ENCODE results near the gene ZNF41. TPM values are rescaled to one million over a fixed set of nuclear protein-coding genes. Genes with fewer than 3 reads are reported as not detected.

Gene ZNF41
- 1 to 10 TPM; 6.0 to 8.2 (median 6.7) TPM for total RNA-seq (2021; fragmentation: NEBNext Ultra II Directional; extraction: Animal tissue kit (Norgen Biotek cat#: 25700))
- long read RNA-seq, full-length matches to known transcripts = 1 of 5 reads
- long read RNA-seq, partial matches to known transcripts = 0 of 5 reads
- long read RNA-seq, other reads (novel, unspliced or antisense) = 4 of 5 reads

- peaks cover 4% of the 10 kb centered on the region; the same call in 1 of the 2 replicates for H3K27me3 Mint-ChIP-seq (ENCODE audit: insufficient read depth)
- DNase-seq = peak; percentile 70
- H3K27ac Mint-ChIP-seq = peak within 1 kb of the TSS; percentile 96
- no peak for TF ChIP-seq CTCF (IDR thresholded peaks at IDR 0.05)
- no peaks in the 10 kb centered on the region; the same call in 1 of the 2 replicates for H3K36me3 Mint-ChIP-seq (ENCODE audit: low read depth)
- peaks cover 42% of the 10 kb centered on the region for H3K4me1 Mint-ChIP-seq (ENCODE audit: low read depth)
- no peaks in the 10 kb centered on the region for H3K9me3 Mint-ChIP-seq
- peak within 1 kb of the TSS; percentile 90 for H3K4me3 Mint-ChIP-seq
These were observed at the start of gene ZNF41 for GRCh38 chrX:47482512-47483305. TSS of gene ZNF41 (minus strand) at chrX:47483222. CDS start at chrX:47467481, 15,741 bp downstream.

- Mint-ChIP-seq H3K36me3 (ENCODE audit: low read depth) (no peaks in the 10 kb centered on the region), H3K9me3 (no peaks in the 10 kb centered on the region)
These were observed 47.0 kb upstream of the ZNF41 start for GRCh38 chrX:47530049-47530448.

GRCh38 chrX:47529548-47529947 lies 46.5 kb upstream of the ZNF41 start:
- Mint-ChIP-seq H3K27ac (no peak overlapping the region), H3K4me3 (no peak overlapping the region), H3K4me1 (ENCODE audit: low read depth) (no peaks in the 10 kb centered on the region), H3K9me3 (no peaks in the 10 kb centered on the region), H3K36me3 (ENCODE audit: low read depth) (no peaks in the 10 kb centered on the region), H3K27me3 (ENCODE audit: insufficient read depth) (no peaks in the 10 kb centered on the region; the same call in 1 of the 2 replicates)
- TF ChIP-seq CTCF (IDR thresholded peaks at IDR 0.05) = no peak
- DNase-seq = no peak

More at GRCh38 chrX:47530049-47530448, 47.0 kb upstream of the ZNF41 start:
- no peaks in the 10 kb centered on the region for H3K4me1 Mint-ChIP-seq (ENCODE audit: low read depth)
- H3K27me3 Mint-ChIP-seq (ENCODE audit: insufficient read depth) = no peaks in the 10 kb centered on the region; the same call in 1 of the 2 replicates
- no peak overlapping the region for H3K4me3 Mint-ChIP-seq
- no peak overlapping the region for H3K27ac Mint-ChIP-seq
- TF ChIP-seq CTCF (IDR thresholded peaks at IDR 0.05) = no peak
- DNase-seq = no peak

- Mint-ChIP-seq H3K36me3 (ENCODE audit: low read depth) (no peaks in the 10 kb centered on the region), H3K27ac (no peak overlapping the region), H3K9me3 (no peaks in the 10 kb centered on the region), H3K4me3 (peak overlapping the region; percentile 85), H3K27me3 (ENCODE audit: insufficient read depth) (no peaks in the 10 kb centered on the region), H3K4me1 (ENCODE audit: low read depth) (0 out of 2 replicates have a peak, but pooled peaks cover 4% of the 10 kb centered on the region)
- TF ChIP-seq CTCF (IDR thresholded peaks at IDR 0.05) = peak; percentile 50
- DNase-seq = no peak
These were observed 40.7 kb upstream of the ZNF41 start for GRCh38 chrX:47523713-47524166.

GRCh38 chrX:47523297-47523696 lies 40.3 kb upstream of the ZNF41 start:
- Mint-ChIP-seq H3K27ac (no peak overlapping the region), H3K4me1 (ENCODE audit: low read depth) (0 out of 2 replicates have a peak, but pooled peaks cover 4% of the 10 kb centered on the region), H3K9me3 (no peaks in the 10 kb centered on the region), H3K27me3 (ENCODE audit: insufficient read depth) (no peaks in the 10 kb centered on the region), H3K4me3 (peak overlapping the region; percentile 85), H3K36me3 (ENCODE audit: low read depth) (no peaks in the 10 kb centered on the region)
- peak; percentile 88 for TF ChIP-seq CTCF (IDR thresholded peaks at IDR 0.05)
- peak; percentile 52 for DNase-seq
